ENCODE results near the gene UBE2L3. TPM values are rescaled to one million over a fixed set of nuclear protein-coding genes. Genes with fewer than 3 reads are reported as not detected.
A peak's percentile ranks its signal among the peaks of the same experiment; 100 is the strongest.

Gene UBE2L3
- polyA plus RNA-seq, 1 of the 3 experiments (the other 2 are of a cell fraction) = 41.2 TPM

DNA sequence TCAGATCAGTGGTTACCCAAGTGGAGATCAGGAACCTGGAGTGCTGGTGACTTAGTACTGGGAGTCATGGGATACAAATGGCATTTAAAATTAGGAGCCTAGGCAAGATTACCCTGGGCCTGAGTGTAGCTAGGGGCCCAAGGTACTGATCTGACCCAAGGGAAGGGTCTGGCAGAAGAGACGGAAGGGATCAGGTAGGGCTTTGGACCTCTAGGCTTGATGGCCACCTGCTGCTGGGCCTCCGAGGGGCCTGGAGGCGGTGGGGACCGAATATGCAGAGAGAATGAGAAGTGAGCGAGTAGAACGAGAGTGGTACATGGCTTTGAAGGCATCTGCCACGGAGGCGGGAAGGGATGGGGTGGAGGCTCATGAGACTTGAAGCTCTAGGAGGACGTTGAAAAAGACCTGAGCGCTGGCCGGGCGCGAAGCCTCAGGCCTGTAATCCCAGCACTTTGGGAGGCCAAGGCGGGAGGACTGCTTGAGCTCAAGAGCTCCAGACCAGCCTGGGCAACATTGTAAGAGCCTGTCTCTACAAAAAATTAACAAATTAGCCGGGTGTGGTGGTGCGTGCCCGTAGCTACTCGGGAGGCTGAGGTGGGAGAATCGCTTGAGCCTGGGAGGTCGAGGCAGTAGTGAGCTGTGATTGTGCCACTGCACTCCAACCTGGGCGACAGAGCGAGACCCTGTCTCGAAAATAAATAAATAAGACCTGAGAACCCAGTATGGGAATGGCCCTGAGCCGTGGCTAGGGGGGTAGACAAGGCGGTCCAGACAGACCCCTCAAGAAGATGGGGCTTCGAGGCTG, 97.7 kb downstream of the UBE2L3 start:
- CTCF ChIA-PET = interaction anchor here (0.9 to 1.8 kb wide), 5 partner anchors 12 to 288 kb away, joined by 3 to 13 read pairs (median 4); no protein-coding TSS in a partner anchor
- POLR2A ChIA-PET = interaction anchor here (0.7 to 2.1 kb wide), 7 partner anchors 7 to 36 kb away, joined by 3 to 12 read pairs (median 3); partner anchors contain the start of gene SDF2L1
- DNase-seq = no peak
- Histone ChIP-seq H4K20me1 (ENCODE audit: insufficient read depth) (no peaks in the 10 kb centered on the region), H3K79me2 (ENCODE audit: insufficient read depth) (peaks cover 33% of the 10 kb centered on the region), H3F3A (replicated peaks; ENCODE audit: insufficient read depth) (no peaks in the 10 kb centered on the region), H3K9me3 (no peaks in the 10 kb centered on the region), H3K27me3 (ENCODE audit: insufficient read depth) (no peaks in the 10 kb centered on the region), H3K4me2 (peak overlapping the region; percentile 83), H3K27ac (ENCODE audit: low read depth in 2 of 2, low read length in 1 of 2) (peak overlapping the region in 1 of 2 experiments; percentile 91; a peak in 3 of 4 replicates), H3K9ac (peak overlapping the region; percentile 78; the same call in 1 of the 2 replicates), H3K9me2 (no peaks in the 10 kb centered on the region), H3K36me3 (replicated peaks in 1 of 2; ENCODE audit: control insufficient read depth in 1 of 2, insufficient read depth in 2 of 2, low read length in 1 of 2) (peaks cover 7% of the 10 kb centered on the region in 2 experiments), H2AFZ (ENCODE audit: low read depth) (peak overlapping the region; percentile 97), H3K4me3 (ENCODE audit: low read depth in 2 of 2, low read length in 1 of 2) (peak overlapping the region; percentile 72 to 98), H3K4me1 (ENCODE audit: control insufficient read depth in 1 of 2, insufficient read depth in 2 of 2, low read depth in 1 of 2, low read length in 1 of 2) (peaks cover 0 to 2% of the 10 kb centered on the region in 2 experiments; a peak in 1 of 4 replicates)
- WGBS (ENCODE audit: low lambda C conversion rate) = 85% methylated on average over 23 of the region's 26 CpGs
- TF ChIP-seq, protein P1, sequence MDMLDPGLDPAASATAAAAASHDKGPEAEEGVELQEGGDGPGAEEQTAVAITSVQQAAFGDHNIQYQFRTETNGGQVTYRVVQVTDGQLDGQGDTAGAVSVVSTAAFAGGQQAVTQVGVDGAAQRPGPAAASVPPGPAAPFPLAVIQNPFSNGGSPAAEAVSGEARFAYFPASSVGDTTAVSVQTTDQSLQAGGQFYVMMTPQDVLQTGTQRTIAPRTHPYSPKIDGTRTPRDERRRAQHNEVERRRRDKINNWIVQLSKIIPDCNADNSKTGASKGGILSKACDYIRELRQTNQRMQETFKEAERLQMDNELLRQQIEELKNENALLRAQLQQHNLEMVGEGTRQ (IDR thresholded peaks at IDR 0.05; ENCODE audit: borderline replicate concordance, low read depth, low read length) = no peak
- TF ChIP-seq, protein P2, sequence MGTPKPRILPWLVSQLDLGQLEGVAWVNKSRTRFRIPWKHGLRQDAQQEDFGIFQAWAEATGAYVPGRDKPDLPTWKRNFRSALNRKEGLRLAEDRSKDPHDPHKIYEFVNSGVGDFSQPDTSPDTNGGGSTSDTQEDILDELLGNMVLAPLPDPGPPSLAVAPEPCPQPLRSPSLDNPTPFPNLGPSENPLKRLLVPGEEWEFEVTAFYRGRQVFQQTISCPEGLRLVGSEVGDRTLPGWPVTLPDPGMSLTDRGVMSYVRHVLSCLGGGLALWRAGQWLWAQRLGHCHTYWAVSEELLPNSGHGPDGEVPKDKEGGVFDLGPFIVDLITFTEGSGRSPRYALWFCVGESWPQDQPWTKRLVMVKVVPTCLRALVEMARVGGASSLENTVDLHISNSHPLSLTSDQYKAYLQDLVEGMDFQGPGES (IDR thresholded peaks at IDR 0.05; ENCODE audit: low read depth, low read length) = no peak
- TF ChIP-seq NRF1 (IDR thresholded peaks at IDR 0.05; ENCODE audit: low read depth, low read length) (no peak), MXI1 (IDR thresholded peaks at IDR 0.05; ENCODE audit: low read depth, low read length) (no peak), ELF1 (IDR thresholded peaks at IDR 0.05) (no peak), RCOR1 (IDR thresholded peaks at IDR 0.05; ENCODE audit: low read length) (no peak), RXRA (IDR thresholded peaks at IDR 0.05; ENCODE audit: borderline replicate concordance, low read depth) (no peak), NFIC (IDR thresholded peaks at IDR 0.05; ENCODE audit: borderline replicate concordance) (no peak), TCF12 (IDR thresholded peaks at IDR 0.05) (no peak), JUND (IDR thresholded peaks at IDR 0.05) (no peak), EZH2phosphoT487 (IDR thresholded peaks at IDR 0.05; ENCODE audit: borderline replicate concordance, low read depth) (no peak), GABPA (IDR thresholded peaks at IDR 0.05; ENCODE audit: low read depth) (no peak)
- TF ChIP-seq, protein P3, sequence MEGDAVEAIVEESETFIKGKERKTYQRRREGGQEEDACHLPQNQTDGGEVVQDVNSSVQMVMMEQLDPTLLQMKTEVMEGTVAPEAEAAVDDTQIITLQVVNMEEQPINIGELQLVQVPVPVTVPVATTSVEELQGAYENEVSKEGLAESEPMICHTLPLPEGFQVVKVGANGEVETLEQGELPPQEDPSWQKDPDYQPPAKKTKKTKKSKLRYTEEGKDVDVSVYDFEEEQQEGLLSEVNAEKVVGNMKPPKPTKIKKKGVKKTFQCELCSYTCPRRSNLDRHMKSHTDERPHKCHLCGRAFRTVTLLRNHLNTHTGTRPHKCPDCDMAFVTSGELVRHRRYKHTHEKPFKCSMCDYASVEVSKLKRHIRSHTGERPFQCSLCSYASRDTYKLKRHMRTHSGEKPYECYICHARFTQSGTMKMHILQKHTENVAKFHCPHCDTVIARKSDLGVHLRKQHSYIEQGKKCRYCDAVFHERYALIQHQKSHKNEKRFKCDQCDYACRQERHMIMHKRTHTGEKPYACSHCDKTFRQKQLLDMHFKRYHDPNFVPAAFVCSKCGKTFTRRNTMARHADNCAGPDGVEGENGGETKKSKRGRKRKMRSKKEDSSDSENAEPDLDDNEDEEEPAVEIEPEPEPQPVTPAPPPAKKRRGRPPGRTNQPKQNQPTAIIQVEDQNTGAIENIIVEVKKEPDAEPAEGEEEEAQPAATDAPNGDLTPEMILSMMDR (IDR thresholded peaks at IDR 0.05) = no peak
- TF ChIP-seq, protein P4, sequence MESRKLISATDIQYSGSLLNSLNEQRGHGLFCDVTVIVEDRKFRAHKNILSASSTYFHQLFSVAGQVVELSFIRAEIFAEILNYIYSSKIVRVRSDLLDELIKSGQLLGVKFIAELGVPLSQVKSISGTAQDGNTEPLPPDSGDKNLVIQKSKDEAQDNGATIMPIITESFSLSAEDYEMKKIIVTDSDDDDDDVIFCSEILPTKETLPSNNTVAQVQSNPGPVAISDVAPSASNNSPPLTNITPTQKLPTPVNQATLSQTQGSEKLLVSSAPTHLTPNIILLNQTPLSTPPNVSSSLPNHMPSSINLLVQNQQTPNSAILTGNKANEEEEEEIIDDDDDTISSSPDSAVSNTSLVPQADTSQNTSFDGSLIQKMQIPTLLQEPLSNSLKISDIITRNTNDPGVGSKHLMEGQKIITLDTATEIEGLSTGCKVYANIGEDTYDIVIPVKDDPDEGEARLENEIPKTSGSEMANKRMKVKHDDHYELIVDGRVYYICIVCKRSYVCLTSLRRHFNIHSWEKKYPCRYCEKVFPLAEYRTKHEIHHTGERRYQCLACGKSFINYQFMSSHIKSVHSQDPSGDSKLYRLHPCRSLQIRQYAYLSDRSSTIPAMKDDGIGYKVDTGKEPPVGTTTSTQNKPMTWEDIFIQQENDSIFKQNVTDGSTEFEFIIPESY (IDR thresholded peaks at IDR 0.05; ENCODE audit: borderline replicate concordance, low read depth) = no peak
